Loucy (cell line): ENCODE measurements around the gene PSMB3.
A peak's percentile ranks its signal among the peaks of the same experiment; 100 is the strongest.

ENCODE experiments used
- H2AFZ ChIP-seq: fragments of 200-600 bp; sonication (generic); 2 replicates; pipeline ENCODE4 v1.6.0; 2016; ENCODE audit warnings: antibody characterized with exemption, mild to moderate bottlenecking, low read length, moderate library complexity
- H3F3A ChIP-seq: fragments of 200-600 bp; 2 replicates; pipeline ENCODE4 v1.6.0; 2016; ENCODE audit warnings: antibody characterized with exemption, low read depth, mild to moderate bottlenecking
- H3K27me3 ChIP-seq: fragments of 200-600 bp; sonication (generic); 2 replicates; pipeline ENCODE4 v1.6.1; 2014; ENCODE audit warnings: low read length, mild to moderate bottlenecking; ENCODE audit not compliant: insufficient read depth, poor library complexity, severe bottlenecking
- H3K36me3 ChIP-seq: fragments of 200-600 bp; sonication (generic); 2 replicates; pipeline ENCODE4 v1.6.1; 2016; ENCODE audit warnings: low read length; ENCODE audit not compliant: insufficient read depth
- H3K4me1 ChIP-seq: fragments of 200-600 bp; sonication (generic); 2 replicates; pipeline ENCODE4 v1.5.1; 2014; ENCODE audit warnings: low read length, mild to moderate bottlenecking; ENCODE audit not compliant: insufficient read depth, poor library complexity, severe bottlenecking
- H3K4me2 ChIP-seq: fragments of 200-600 bp; sonication (generic); 2 replicates; pipeline ENCODE4 v1.6.0; 2014; ENCODE audit warnings: antibody characterized with exemption, low read length, low read depth, mild to moderate bottlenecking; ENCODE audit not compliant: poor library complexity, severe bottlenecking
- H3K4me3 ChIP-seq: fragments of 200-600 bp; sonication (generic); 2 replicates; pipeline ENCODE4 v1.5.1; 2014; ENCODE audit warnings: low read length, mild to moderate bottlenecking, mixed read lengths; ENCODE audit not compliant: poor library complexity, severe bottlenecking
- H3K79me2 ChIP-seq: fragments of 200-600 bp; sonication (generic); 2 replicates; pipeline ENCODE4 v1.6.1; 2014; ENCODE audit warnings: low read length; ENCODE audit not compliant: insufficient read depth
- H3K9ac ChIP-seq: fragments of 200-600 bp; sonication (generic); 2 replicates; pipeline ENCODE4 v1.6.0; 2014; ENCODE audit warnings: mild to moderate bottlenecking, low read depth, low read length, moderate library complexity; ENCODE audit not compliant: poor library complexity, severe bottlenecking
- H3K9me2 ChIP-seq: fragments of 200-600 bp; sonication (generic); replicated peaks from 2 replicates; pipeline ENCODE4 v1.6.1; 2016; ENCODE audit warnings: low read depth, low read length, mixed read lengths
- H3K9me3 ChIP-seq: fragments of 200-600 bp; sonication (generic); 2 replicates; pipeline ENCODE4 v1.6.1; 2014; ENCODE audit warnings: mild to moderate bottlenecking, antibody characterized with exemption, low read length, low read depth; ENCODE audit not compliant: insufficient read depth
- H4K20me1 ChIP-seq: fragments of 200-600 bp; sonication (generic); 2 replicates; pipeline ENCODE4 v1.6.0; 2014; ENCODE audit warnings: antibody characterized with exemption, low read length, mild to moderate bottlenecking; ENCODE audit not compliant: insufficient read depth, poor library complexity, severe bottlenecking
- EZH2phosphoT487 ChIP-seq: fragments of 200-600 bp; IDR thresholded peaks from 2 replicates; pipeline ENCODE4 v1.6.1; 2018; ENCODE audit warnings: antibody characterized with exemption, mild to moderate bottlenecking, moderate library complexity, borderline replicate concordance
- TF ChIP-seq, protein P1 (sequence below): fragments of 200-600 bp; sonication (generic); conservative IDR thresholded peaks from 2 replicates; pipeline ENCODE4 v1.5.1; 2014; ENCODE audit warnings: mild to moderate bottlenecking, antibody characterized with exemption, low read length

PSMB3 gene

DNA sequence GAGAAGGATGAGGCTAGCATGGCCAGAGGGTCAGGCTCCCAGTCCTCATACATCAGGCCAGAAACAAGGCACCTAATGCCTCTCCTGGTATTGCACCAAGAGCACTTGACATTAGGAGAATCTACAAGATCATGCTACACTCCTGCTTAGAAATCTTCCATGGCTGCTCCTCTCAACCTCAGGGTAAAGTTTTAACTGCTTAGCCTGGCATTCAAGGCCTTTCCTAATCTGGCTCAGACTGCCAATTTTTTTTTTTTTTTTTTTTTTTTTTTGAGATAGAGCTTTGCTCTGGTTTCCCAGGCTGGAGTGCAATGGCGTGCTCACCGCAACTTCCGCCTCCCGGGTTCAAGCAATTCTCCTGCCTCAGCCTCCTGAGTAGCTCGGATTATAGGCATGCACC, 38.6 kb downstream of the PSMB3 start:
- no peak overlapping the region for H2AFZ ChIP-seq
- no peaks in the 10 kb centered on the region for H3K9me3 ChIP-seq
- H3K4me2 ChIP-seq: no peak overlapping the region
- no peak overlapping the region for H3K4me3 ChIP-seq
- H3K4me1 ChIP-seq: peaks cover 3% of the 10 kb centered on the region
- no peak overlapping the region for H3K9ac ChIP-seq
- peaks cover 48% of the 10 kb centered on the region for H3K79me2 ChIP-seq
- H3F3A ChIP-seq: no peaks in the 10 kb centered on the region
- H3K27me3 ChIP-seq: no peaks in the 10 kb centered on the region
- peaks cover 9% of the 10 kb centered on the region for H4K20me1 ChIP-seq
- H3K36me3 ChIP-seq: peaks cover 9% of the 10 kb centered on the region; the same call in 1 of the 2 replicates
- no peak for TF ChIP-seq EZH2phosphoT487
- TF ChIP-seq, protein P1, sequence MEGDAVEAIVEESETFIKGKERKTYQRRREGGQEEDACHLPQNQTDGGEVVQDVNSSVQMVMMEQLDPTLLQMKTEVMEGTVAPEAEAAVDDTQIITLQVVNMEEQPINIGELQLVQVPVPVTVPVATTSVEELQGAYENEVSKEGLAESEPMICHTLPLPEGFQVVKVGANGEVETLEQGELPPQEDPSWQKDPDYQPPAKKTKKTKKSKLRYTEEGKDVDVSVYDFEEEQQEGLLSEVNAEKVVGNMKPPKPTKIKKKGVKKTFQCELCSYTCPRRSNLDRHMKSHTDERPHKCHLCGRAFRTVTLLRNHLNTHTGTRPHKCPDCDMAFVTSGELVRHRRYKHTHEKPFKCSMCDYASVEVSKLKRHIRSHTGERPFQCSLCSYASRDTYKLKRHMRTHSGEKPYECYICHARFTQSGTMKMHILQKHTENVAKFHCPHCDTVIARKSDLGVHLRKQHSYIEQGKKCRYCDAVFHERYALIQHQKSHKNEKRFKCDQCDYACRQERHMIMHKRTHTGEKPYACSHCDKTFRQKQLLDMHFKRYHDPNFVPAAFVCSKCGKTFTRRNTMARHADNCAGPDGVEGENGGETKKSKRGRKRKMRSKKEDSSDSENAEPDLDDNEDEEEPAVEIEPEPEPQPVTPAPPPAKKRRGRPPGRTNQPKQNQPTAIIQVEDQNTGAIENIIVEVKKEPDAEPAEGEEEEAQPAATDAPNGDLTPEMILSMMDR: no peak
- no peaks in the 10 kb centered on the region for H3K9me2 ChIP-seq

DNA sequence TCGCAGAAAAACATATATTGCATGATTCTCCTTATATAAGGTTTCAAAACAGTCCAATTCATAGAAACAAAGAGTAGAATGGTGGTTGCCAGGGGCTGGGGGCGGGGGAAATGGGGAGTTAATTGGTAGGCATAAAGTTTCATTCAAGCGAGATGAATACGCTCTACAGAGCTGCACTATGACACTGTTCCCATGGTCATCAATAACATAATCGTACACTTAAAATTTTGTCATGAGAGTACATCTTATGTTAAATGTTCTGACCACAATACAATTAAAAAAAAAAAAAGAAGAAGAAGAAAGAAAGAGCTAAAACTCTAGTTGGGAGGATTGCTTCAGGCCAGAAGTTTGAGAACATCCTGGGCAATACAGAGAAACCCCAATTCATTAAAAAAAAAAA, 41.7 kb downstream of the PSMB3 start:
- no peaks in the 10 kb centered on the region for H3F3A ChIP-seq
- no peak overlapping the region for H2AFZ ChIP-seq
- TF ChIP-seq EZH2phosphoT487: no peak
- TF ChIP-seq, protein P1: no peak
- H3K9ac ChIP-seq: no peak overlapping the region
- H3K9me3 ChIP-seq: no peaks in the 10 kb centered on the region
- peaks cover 73% of the 10 kb centered on the region for H3K79me2 ChIP-seq
- no peaks in the 10 kb centered on the region for H3K27me3 ChIP-seq
- H3K4me3 ChIP-seq: no peak overlapping the region
- H3K36me3 ChIP-seq: no peaks in the 10 kb centered on the region
- H3K4me2 ChIP-seq: peak overlapping the region; percentile 46
- peaks cover 33% of the 10 kb centered on the region for H4K20me1 ChIP-seq
- H3K4me1 ChIP-seq: peaks cover 29% of the 10 kb centered on the region
- no peaks in the 10 kb centered on the region for H3K9me2 ChIP-seq

DNA sequence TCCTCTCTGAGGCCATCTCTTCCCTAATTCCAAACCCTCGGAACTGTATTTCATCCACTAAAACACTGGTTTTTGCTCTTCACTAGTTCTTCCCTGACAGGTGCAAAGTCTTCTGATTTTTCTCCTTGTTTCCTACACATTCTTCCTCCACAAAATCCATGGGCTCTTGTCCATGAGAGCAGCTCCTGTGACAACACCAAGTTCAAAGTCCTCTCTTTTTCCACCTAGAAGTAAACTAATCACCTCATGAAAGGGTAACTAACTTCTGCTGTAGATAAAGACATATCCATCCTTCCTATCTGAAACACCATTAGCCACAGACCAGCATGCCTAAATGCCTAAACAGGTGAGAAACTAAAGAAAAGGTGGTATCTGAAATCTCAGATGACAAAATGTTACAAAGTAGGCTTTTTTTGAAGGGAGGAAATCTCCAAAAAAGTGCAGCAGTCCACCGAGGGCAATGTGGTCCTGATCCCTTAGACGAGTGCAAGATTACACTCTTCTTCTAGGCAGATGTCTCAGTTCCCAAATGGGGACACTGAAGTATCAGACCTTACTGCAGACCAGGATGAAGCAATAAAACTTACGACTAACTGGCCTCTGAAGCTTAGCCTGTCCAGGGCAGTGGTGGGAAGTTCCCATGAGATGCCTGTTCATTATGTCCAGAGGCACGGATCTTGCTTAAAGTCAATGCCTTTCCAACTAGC, 44.1 kb downstream of the PSMB3 start:
- peaks cover 33% of the 10 kb centered on the region for H4K20me1 ChIP-seq
- H3K4me3 ChIP-seq: peak overlapping the region; percentile 91
- H3F3A ChIP-seq: no peaks in the 10 kb centered on the region
- H3K79me2 ChIP-seq: peaks cover 68% of the 10 kb centered on the region
- H2AFZ ChIP-seq: no peak overlapping the region
- H3K27me3 ChIP-seq: no peaks in the 10 kb centered on the region
- peak overlapping the region; percentile 99 for H3K4me2 ChIP-seq
- H3K36me3 ChIP-seq: peaks cover 7% of the 10 kb centered on the region; the same call in 1 of the 2 replicates
- H3K9me3 ChIP-seq: no peaks in the 10 kb centered on the region
- peak overlapping the region; percentile 86 for H3K9ac ChIP-seq
- H3K9me2 ChIP-seq: no peaks in the 10 kb centered on the region
- TF ChIP-seq, protein P1: no peak
- TF ChIP-seq EZH2phosphoT487: no peak
- peaks cover 33% of the 10 kb centered on the region for H3K4me1 ChIP-seq
